SK-N-SH (cell line): Measurements from ENCODE around the gene OPA3.

Experiments
- CTCF ChIP-seq: fragments of 200-600 bp; sonication (generic); IDR thresholded peaks from 2 replicates; pipeline ENCODE4 v1.6.1; 2017; ENCODE audit warnings: antibody characterized with exemption, mild to moderate bottlenecking, moderate library complexity
- EZH2phosphoT487 ChIP-seq: fragments of 200-600 bp; sonication (generic); IDR thresholded peaks from 2 replicates; pipeline ENCODE4 v1.6.1; 2017; ENCODE audit warnings: low read depth, mixed run types, mild to moderate bottlenecking, antibody characterized with exemption, moderate library complexity, borderline replicate concordance
- RAD21 ChIP-seq: IDR thresholded peaks from 2 replicates; pipeline ENCODE4 v1.6.1; 2012; ENCODE audit warnings: mild to moderate bottlenecking, low read length
- YY1 ChIP-seq: IDR thresholded peaks from 2 replicates; pipeline ENCODE4 v1.4.0; 2012; ENCODE audit warnings: low read depth, mild to moderate bottlenecking

- TF ChIP-seq RAD21: no peak
- TF ChIP-seq EZH2phosphoT487: no peak
- TF ChIP-seq CTCF: no peak
- no peak for TF ChIP-seq YY1
Measured at GRCh38 chr19:45592366-45592765, 7.8 kb upstream of the OPA3 start.
